GM19238 (cell line): ENCODE data around the gene DSP.

Experiments used
- DNase-seq: peaks from one replicate; pipeline ENCODE4 v3.0.0; 2011; ENCODE audit warnings: low spot score; ENCODE audit not compliant: insufficient read length

The DSP gene

GRCh38 chr6:7541175-7542064 is at the start of gene DSP:
DSP (plus strand) TSS chr6:7541671; CDS start chr6:7541916, 245 bp downstream.
- DNase-seq: peak; percentile 11

GRCh38 chr6:7493866-7494265 is 47.6 kb upstream of the DSP start:
- DNase-seq: no peak

DNA sequence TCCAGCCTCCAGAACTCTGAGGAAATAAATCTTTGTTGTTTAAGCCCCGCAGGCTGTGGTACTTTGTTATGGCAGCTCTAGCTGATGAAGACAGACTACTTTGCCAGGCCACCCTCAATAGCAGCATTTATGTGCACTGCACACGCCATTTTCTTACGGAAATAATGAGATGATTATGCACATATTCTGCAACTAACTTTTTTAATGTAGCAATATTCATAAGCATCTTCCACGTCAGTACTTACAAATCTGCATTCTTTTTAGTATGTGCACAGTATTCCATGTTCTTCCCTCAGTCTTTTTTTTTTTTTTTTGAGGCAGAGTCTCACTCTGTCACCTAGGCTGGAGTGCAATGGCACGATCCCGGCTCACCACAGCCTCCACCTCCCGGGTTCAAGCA is 46.8 kb upstream of the DSP start:
- DNase-seq: no peak

- DNase-seq: no peak
Measured at GRCh38 chr6:7496266-7496875, 45.1 kb upstream of the DSP start.

DNA sequence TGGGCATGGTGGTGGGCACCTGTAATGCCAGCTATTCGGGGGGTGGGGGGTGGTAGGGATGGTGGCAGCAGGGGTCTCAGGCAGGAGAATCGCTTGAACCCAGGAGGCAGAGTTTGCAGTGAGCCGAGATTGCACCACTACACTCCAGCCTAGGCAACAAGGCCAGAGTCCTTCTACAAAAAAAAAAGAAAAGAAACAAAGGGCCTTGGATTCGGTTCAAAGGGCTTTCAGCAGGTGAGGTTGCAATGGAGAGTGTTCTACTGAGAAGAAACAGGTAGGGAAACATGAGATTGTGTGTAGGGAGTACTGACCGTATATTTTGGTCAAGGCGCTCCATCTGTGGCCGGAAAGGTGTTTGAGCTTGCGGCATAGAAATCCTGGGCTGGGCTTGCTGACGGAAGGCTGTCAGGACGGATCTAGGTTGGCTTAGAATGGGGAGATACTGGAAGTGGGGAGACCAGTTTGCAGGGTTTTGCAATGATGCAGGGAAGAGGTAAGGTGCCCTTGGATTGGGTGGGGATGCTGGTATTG is 40.7 kb upstream of the DSP start:
- DNase-seq: no peak

- DNase-seq: no peak
Measured at GRCh38 chr6:7502743-7503142, 38.7 kb upstream of the DSP start.

DNA sequence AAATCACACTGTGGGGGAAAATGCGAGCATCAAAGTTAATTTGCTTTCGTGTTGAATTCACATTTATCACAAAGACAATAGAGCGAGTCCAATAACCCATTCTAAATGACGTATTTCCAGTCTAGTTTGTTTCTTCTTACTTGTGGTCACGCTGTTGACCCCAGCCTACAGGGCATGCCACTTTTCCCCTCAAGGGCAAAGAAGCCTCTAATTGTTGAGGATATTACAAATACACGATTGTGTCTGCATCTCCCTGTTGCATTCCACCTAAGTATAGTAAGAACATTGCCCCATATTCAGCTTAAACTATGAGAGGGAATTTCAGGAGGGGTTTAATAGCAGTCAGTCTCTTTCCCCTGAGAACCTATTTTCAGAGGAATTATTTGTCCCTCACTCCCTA is 37.4 kb upstream of the DSP start:
- DNase-seq: no peak

DNA sequence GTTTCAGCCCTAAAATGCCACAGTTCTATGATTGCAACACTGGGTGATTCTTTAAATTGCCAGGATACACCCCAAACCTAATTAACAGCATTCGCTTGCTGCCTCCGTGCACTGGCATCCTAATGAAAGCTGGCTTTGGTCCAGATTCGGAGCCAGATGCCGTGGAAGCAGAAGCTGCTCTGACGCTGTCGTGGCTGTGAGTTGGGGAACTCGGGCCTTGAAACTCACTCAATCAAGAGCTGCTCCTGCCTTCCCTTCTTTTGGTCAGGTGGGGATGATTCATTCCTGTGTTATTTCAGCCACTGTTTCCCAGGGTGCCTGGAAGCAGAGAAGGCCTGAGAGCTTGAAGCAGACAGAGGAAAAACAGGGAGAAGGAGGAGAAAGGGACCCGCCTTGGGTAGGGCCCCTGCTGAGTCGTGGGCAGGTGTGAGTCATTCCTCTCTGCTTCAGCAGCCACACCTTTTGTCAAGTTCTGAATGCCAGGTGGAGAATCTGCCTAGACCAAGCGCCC is 36.2 kb upstream of the DSP start:
- DNase-seq: no peak

DNA sequence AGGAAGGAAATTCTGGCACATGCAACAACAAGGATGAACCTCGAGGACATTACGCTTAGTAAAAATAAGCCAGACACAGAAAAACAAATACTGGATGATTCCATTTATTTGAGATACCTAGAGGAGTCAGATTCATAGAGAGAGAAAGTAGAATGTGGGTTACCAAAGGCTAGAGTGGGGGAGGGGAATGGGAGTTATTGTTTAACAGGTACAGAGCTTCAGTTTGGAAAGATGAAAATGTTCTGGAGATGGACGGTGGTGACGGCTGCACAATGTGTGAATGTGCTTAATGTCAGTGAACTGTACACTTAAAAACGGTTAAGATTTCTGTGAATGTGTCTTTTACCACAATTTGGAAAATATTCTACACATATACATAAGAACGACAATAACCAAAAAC is 33.9 kb upstream of the DSP start:
- no peak for DNase-seq

DNA sequence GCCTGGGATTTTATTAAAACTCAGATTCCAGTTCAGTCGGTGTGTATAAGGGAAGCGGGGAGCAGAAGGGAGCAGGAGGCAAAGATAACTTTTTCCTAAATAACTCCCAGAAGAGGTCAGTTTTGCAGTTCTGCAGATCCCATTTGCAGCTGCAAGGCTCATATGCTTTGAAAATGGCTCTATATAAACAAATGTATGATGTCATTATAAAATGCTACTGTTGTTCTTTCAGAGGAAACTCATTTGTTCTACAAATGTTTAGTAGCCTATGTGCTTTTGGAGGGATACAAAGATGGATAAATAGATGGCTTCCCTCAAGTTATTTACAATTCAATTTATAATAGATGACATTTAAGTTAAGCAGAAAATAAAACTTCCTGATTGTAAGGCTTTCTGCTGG is 29.2 kb upstream of the DSP start:
- DNase-seq: no peak

- no peak for DNase-seq
Measured at GRCh38 chr6:7513529-7513928, 27.9 kb upstream of the DSP start.

GRCh38 chr6:7515363-7515762 is 26.1 kb upstream of the DSP start:
- DNase-seq: no peak

GRCh38 chr6:7518877-7519276 is 22.6 kb upstream of the DSP start:
- no peak for DNase-seq

DNA sequence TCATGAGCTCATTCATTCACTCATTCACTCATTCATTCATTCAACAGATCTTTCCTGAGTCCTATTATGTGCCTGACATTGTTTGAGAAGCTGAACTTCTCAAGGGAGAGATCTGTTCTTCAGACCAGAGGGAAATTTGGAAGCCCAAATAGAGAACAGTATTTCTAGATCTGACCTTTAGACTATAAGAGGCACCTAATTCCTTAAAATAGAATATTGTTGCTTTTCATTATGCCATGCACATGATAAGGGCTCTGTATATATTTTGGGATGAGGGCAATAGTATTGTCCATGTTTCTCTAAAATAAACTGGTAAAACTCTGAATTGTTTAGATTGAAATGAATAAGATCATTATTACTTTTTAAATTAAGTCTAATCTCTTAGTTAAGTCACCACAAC is 18.6 kb upstream of the DSP start:
- DNase-seq: no peak

GRCh38 chr6:7523922-7524321 is 17.5 kb upstream of the DSP start:
- no peak for DNase-seq

- DNase-seq: no peak
Measured at GRCh38 chr6:7526755-7527154, 14.7 kb upstream of the DSP start.

- no peak for DNase-seq
Measured at GRCh38 chr6:7528565-7528964, 12.9 kb upstream of the DSP start.

GRCh38 chr6:7529141-7529540 is 12.3 kb upstream of the DSP start:
- DNase-seq: no peak

DNA sequence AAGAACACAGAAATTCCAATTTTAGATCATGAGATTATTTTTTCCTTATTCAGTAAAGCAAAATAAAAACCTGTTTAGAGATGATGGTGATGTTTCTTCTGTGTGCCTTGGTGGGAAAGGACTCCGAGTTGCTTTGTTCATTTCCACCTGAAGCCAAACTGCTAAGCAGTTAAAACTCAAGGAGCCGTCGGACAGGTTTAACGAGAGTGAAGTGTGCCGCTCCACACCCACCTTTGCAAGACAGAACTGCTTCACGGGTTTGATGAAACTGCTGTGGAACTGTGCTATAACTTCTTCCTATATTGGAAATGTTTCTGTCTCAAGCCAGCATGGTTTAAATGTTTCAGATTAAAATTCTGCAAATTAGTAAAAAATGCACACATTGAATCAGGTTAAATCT is 9.2 kb upstream of the DSP start:
- DNase-seq: no peak

- DNase-seq: no peak
Measured at GRCh38 chr6:7532821-7533220, 8.7 kb upstream of the DSP start.

- no peak for DNase-seq
Measured at GRCh38 chr6:7534192-7534591, 7.3 kb upstream of the DSP start.

DNA sequence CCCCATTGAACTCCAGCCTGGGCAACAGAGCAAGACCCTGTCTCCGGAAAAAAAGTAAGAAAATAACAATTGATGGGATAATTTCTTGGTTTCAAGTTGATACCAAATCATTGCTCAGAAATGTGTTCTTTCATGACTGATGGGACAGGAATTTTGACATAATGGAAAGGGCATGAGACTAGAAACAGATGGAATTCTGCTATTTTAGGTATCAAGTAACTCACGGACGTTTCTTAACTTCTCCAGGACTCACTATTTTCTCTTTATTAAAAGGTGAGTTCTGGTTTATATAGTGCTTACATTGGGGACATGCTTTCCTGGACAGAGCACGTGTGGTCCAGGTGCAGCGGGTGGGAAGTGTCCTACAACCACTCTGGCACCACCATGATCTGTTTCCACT is 6.0 kb upstream of the DSP start:
- no peak for DNase-seq
